Retinal pigment epithelial cell (primary cell): ENCODE measurements around the gene IGBP1.
"Not testable (repeated sequence)": the region's sequence is repeated elsewhere in the genome, so short reads cannot be mapped to it uniquely, and the experiment has no call there.

Experiments
- DNase-seq: peaks from one replicate; pipeline ENCODE4 v3.0.0-alpha.2; 2010; ENCODE audit warnings: low read depth
- H3K4me3 ChIP-seq: 2 replicates; pipeline ENCODE4 v1.5.1; 2011; ENCODE audit warnings: mild to moderate bottlenecking, low read length, control low read depth, moderate library complexity
- TF ChIP-seq, protein P1 (sequence below): conservative IDR thresholded peaks from 2 replicates; pipeline ENCODE4 v1.5.1; 2011; ENCODE audit warnings: low read depth, low read length, control low read depth, inconsistent platforms

Gene IGBP1

DNA sequence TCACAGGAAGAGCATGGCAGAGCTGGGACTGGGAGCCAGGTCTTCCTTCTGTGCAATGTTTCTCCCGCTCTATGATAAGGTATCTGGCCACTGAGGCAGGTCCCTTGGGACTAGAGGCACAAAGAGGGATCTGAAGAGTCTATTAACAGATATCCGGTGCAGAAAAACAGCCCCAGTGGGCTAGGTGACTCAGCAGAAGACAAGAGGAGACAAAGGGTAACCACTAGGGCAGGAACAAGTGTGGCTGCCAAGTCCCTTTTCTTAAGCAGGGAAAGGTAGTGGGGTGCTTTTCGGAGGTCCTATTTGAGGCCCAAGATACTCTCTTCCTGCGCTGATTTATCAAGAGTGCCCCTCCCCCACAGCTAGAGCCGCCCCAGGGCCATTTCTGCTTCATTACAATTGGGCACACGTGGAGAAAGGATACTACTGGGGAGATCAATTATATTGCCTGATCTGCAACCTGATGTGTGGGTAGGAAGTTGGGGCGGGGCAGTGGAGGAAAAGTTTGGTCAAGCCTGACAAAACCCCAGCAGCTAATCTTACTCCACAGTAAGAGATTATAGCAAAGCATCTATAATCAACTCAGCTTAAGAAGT is 43.8 kb downstream of the IGBP1 start, which contains the start of gene DGAT2L6:
Gene DGAT2L6 (plus strand): TSS at position 546 of the 596 bp plus-strand sequence. CDS start 100 bp downstream, outside the sequence.
- H3K4me3 ChIP-seq: no peak within 1 kb of the TSS
- TF ChIP-seq, protein P1, sequence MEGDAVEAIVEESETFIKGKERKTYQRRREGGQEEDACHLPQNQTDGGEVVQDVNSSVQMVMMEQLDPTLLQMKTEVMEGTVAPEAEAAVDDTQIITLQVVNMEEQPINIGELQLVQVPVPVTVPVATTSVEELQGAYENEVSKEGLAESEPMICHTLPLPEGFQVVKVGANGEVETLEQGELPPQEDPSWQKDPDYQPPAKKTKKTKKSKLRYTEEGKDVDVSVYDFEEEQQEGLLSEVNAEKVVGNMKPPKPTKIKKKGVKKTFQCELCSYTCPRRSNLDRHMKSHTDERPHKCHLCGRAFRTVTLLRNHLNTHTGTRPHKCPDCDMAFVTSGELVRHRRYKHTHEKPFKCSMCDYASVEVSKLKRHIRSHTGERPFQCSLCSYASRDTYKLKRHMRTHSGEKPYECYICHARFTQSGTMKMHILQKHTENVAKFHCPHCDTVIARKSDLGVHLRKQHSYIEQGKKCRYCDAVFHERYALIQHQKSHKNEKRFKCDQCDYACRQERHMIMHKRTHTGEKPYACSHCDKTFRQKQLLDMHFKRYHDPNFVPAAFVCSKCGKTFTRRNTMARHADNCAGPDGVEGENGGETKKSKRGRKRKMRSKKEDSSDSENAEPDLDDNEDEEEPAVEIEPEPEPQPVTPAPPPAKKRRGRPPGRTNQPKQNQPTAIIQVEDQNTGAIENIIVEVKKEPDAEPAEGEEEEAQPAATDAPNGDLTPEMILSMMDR: no peak
- no peak for DNase-seq

DNA sequence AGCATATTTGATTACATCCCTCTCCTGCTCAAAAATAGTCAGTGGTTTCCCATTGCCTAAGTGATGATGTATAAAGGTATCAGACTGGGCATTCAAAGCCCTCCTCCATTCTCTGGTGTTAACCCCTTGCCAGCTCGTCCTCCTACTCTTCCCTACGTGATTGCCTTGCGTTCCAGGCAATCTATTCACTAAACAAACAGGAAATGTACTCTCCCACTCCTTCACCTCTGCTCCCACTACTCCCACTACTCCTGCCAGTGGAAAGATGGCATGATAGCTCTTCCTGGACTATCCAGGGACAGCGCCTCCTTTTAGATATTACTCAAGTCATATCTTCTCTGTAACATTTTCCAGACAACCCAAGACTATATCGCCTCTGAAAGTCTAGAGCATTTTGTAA is 49.8 kb downstream of the IGBP1 start:
- H3K4me3 ChIP-seq: no peak overlapping the region
- no peak for DNase-seq
- TF ChIP-seq, protein P1: no peak

DNA sequence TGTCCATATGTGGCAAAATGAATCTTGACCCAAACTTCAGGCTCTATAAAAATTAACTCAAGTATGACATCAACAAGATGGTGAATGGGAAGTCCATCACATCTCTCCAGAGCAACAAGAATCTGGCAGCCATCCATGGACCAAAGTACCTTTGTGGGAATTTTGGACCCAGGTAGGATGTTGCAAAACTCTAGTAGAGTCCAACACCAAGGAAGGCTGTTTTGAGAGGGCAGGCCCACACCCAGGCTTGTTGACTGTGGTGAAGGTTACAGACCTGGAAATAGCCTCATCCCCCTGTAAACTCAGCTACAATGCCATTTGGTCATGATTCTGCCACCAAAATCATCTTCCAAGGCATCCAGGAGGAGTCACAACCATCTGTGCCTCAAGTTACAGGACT is 57.0 kb downstream of the IGBP1 start:
- DNase-seq: no peak
- TF ChIP-seq, protein P1: no peak
- no peak overlapping the region for H3K4me3 ChIP-seq

DNA sequence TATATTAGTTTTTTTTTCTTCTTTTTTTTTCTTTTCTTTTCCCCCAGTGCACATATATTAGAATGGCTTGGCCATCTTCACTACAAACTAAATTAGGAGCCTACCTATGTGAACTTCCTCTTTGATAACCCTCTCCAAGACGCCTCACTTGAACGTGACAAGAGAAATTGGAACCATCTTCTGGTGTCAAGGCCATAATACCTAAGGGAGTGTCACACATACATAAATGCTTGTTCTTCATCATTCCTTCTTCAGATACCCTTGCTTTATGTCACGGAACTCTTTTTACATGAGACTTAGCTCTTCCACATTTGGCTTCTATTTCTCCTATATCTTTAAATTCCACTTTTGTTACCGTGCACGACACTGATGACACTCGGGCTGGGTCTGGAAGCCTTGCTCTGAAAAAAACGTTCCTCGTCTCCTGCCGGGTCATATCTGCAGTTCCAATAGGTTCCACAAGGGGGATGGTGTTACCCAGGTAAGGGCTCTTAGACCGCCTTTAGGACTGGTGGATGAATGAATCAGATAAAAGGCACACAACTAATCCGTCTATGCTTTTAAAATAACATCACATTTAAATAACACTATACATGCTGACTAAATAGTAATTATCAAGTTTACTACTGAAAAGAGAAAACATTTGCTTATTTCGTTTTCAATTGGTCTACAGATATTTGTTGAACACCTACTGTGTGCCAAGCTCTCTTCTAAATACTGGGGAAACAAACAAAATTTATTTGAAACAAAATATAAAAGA is 63.9 kb downstream of the IGBP1 start:
- TF ChIP-seq, protein P1: peak; percentile 77
- DNase-seq: peak; percentile 16
- no peak overlapping the region for H3K4me3 ChIP-seq

DNA sequence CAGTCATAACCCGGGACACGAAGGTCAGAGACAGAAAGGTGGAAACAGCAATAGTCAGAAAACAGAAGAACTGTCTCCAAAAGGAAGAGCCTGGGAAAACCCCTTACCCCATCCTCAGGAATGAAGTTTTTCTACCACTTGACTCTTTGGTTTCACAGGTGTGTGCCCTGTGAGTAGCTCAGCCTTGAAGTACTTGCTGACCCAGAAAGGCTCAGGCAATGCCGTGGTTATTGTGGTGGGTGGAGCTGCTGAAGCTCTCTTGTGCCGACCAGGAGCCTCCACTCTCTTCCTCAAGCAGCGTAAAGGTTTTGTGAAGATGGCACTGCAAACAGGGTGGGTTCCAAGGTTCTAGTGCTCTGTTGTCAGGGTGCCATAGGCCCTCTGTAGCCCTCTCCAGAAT is 68.5 kb downstream of the IGBP1 start:
- TF ChIP-seq, protein P1: no peak
- no peak overlapping the region for H3K4me3 ChIP-seq
- DNase-seq: no peak

DNA sequence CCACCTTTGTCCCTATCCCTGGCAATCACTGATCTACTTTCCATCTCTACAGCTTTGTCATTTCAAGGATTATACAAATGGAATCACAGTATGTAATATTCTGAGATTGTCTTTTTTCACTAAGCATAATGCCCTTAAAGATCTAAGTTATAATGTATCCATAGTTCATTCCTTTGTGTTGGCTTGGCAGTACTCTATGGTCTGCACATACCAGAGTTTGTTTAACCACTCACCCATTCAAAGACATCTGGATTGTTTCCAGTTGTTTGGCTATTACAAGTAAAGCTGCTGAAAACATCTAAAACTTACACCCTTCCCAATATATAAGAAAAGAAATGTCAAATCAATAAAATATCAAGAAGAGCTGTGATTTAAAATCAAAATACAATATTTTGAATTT is 75.2 kb downstream of the IGBP1 start:
- H3K4me3 ChIP-seq: no peak overlapping the region
- DNase-seq: no peak
- TF ChIP-seq, protein P1: no peak

DNA sequence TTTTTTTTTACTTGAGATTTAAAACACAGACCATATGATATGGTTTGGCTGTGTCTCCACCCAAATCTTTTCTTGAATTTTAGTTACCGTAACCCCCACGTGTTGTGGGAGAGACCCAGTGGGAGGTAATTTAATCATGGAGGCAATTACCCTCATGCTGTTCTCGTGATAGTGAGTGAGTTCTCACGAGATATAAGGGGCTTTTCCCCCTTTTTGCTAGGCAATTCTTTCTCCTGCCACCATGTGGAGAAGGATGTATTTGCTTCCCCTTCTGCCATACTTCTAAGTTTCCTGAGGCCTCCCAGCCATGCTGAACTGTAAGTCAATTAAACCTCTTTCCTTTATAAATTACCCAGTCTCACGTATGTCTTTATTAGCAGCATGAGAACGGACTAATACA is 76.3 kb downstream of the IGBP1 start:
- not testable (repeated sequence) for DNase-seq, H3K4me3 ChIP-seq
